Gastroesophageal sphincter (tissue), 4 donors: ENCODE measurements around the gene CCDC188. TPM values are rescaled to one million over a fixed set of nuclear protein-coding genes. Genes with fewer than 3 reads are reported as not detected.

Experiments used
- ATAC-seq: fragments of 150-250 bp; one replicate; pipeline ENCODE4 v1.9.1; 2016; ENCODE audit warnings: mild to moderate bottlenecking, moderate library complexity
- H3K27ac ChIP-seq, 4 donors: fragments of 200-600 bp; sonication (generic) in 3 of 4; 1 replicate in 3 of 4; 2 replicates in 1 of 4; pipeline ENCODE4 v1.5.1; 2016 to 2019
- H3K27me3 ChIP-seq: fragments of 200-600 bp; sonication (generic); one replicate; pipeline ENCODE4 v1.5.1; 2019
- H3K36me3 ChIP-seq, 2 donors: fragments of 200-600 bp; sonication (generic); one replicate each; pipeline ENCODE4 v1.5.1; 2019; ENCODE audit warnings: control low read depth in 1 of 2
- H3K4me1 ChIP-seq, 3 donors: fragments of 200-600 bp; sonication (generic); 1 replicate in 2 of 3; 2 replicates in 1 of 3; pipeline ENCODE4 v1.5.1; 2016 to 2019; ENCODE audit warnings: control low read depth in 2 of 3
- H3K4me3 ChIP-seq, 2 donors: fragments of 200-600 bp; sonication (generic); one replicate each; pipeline ENCODE4 v1.5.1; 2019; ENCODE audit warnings: mild to moderate bottlenecking in 1 of 2, moderate library complexity in 1 of 2
- H3K9me3 ChIP-seq, 3 donors: fragments of 200-600 bp; sonication (generic); one replicate each; pipeline ENCODE4 v1.5.1; 2017 to 2019; ENCODE audit warnings: control low read depth in 2 of 3
- EP300 ChIP-seq: sonication (generic); formaldehyde crosslinking; IDR thresholded peaks from one replicate; pipeline ENCODE4 v1.6.1; 2017; ENCODE audit warnings: antibody characterized with exemption, mild to moderate bottlenecking
- POLR2A ChIP-seq, 2 donors: fragments of 450-650 bp; IDR thresholded peaks; one replicate each; pipeline ENCODE4 v1.6.1; 2017; ENCODE audit warnings: antibody characterized with exemption in 2 of 2, mild to moderate bottlenecking in 2 of 2, moderate library complexity in 1 of 2
- POLR2AphosphoS5 ChIP-seq: sonication (generic); formaldehyde crosslinking; IDR thresholded peaks from one replicate; pipeline ENCODE4 v1.6.1; 2017; ENCODE audit warnings: antibody characterized with exemption
- WGBS, 2 donors: methylation state at CpG; one replicate each; pipeline ENCODE4 v1.1.5; 2018; ENCODE audit warnings: low coverage in 1 of 2; 5-methylcytosine and 5-hydroxymethylcytosine counted together
- total RNA-seq, 4 donors: library from RNA; depleted of rRNA; stranded (reverse); fragments of >200 nt; gene quantifications; one replicate each; pipeline ENCODE4 v1.1.0, GENCODE V29; 2016
- TF ChIP-seq, protein P1 (sequence below), 4 experiments: fragments of 200-600 bp in 2 of 4; fragments of 450-650 bp in 2 of 4; sonication (generic) in 1 of 4; IDR thresholded peaks; one replicate each; pipeline ENCODE4 v1.5.1; 2017 to 2019; ENCODE audit warnings: antibody characterized with exemption in 4 of 4, mild to moderate bottlenecking in 2 of 4, moderate library complexity in 2 of 4

Gene CCDC188
- total RNA-seq, 4 donors from 2014 or later: not detected

DNA sequence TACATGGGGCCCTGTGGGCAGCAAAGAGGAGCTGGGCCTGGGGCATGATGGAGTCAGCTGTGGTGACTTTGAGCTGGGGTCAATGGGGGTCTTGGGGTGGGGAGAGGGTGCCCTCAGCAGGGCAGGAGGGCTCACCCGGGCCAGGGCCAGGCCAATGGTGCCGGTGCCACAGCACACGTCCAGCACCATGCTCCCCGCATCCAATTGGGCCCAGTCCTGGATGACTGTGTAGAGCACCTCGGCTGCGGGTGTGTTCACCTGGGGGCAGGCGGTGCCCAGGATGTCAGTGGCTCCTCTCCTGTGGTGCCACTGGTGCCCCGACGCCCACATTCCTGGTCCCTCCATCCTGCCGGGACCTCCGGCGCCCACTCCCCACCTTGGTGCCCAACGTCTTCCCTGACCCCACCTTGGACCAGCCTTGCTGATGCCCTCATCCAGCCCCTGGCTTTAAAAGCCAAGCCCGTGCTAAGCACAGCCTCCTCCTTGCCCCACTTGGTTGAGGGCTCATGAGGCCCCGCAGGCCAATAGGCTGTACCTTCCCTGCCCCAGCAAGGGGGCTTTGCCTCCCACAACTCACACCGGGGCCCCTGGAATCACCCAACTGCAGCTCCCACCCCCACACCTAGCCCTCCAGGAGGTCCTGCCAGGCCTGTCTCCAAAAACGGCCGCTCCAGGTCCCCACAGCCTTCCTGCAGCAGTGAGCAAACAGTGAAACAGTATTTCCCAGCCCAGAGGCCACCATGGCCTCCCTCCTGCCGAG, 37.1 kb downstream of the CCDC188 start:
- Histone ChIP-seq H3K9me3 (no peaks in the 10 kb centered on the region), H3K27me3 (no peaks in the 10 kb centered on the region), H3K36me3 (peaks cover 0 to 75% of the 10 kb centered on the region in 2 donors), H3K4me3 (no peak overlapping the region), H3K27ac (peak overlapping the region in 2 of 4 donors; percentile 11 to 14), H3K4me1 (peaks cover 0 to 38% (median 19%) of the 10 kb centered on the region in 3 donors)
- ATAC-seq: no peak
- TF ChIP-seq EP300 (no peak), POLR2AphosphoS5 (no peak), POLR2A (IDR thresholded peaks at IDR 0.05) (no peak)
- TF ChIP-seq, protein P1, sequence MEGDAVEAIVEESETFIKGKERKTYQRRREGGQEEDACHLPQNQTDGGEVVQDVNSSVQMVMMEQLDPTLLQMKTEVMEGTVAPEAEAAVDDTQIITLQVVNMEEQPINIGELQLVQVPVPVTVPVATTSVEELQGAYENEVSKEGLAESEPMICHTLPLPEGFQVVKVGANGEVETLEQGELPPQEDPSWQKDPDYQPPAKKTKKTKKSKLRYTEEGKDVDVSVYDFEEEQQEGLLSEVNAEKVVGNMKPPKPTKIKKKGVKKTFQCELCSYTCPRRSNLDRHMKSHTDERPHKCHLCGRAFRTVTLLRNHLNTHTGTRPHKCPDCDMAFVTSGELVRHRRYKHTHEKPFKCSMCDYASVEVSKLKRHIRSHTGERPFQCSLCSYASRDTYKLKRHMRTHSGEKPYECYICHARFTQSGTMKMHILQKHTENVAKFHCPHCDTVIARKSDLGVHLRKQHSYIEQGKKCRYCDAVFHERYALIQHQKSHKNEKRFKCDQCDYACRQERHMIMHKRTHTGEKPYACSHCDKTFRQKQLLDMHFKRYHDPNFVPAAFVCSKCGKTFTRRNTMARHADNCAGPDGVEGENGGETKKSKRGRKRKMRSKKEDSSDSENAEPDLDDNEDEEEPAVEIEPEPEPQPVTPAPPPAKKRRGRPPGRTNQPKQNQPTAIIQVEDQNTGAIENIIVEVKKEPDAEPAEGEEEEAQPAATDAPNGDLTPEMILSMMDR (IDR thresholded peaks at IDR 0.05): no peak
- 60 to 93% methylated on average over 1 to 6 of the region's 19 CpGs for WGBS, 2 donors

DNA sequence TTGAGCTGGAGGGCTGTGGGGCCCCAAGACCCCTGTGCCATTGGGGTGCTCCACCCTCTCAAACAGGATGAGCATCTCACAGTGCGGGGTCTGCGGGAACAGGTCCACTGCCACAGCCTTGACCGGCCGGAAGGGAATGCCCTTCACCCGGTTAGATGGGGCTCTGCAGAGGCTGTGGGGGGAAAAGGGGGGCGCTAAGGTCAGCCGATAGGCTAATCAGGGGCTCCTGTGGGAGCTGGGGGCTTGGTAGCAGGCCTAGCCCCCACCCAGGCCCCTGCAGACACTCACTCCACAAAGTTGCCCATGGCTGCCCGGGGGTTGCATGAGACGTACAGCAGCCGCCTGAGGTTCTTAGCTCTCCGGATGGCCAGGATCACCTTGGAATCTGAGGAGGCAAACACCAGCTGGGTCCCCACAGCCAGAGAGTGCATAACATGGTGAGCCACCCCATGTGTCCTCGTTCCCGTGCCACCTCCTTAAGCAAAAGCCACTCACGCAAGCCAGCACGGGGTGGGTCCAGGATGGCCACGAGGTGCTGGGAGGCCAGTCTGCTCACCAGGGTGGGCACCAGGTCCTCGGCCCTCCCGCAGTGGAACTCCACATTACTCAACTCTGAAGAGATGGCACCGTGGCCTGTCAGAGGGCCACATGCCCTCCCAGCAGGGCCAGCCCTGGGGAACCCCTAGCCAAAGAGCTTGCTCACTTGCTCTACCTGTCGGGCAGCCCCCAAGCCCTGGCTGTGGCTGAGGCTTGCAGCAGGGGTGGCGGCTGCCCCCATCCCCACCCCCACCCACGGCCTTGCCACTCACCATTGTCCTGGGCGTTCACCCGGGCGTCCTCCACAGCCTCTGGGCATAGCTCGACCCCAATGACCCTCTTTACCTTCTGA, 38.0 kb downstream of the CCDC188 start:
- H3K36me3 ChIP-seq: peaks cover 0 to 83% of the 10 kb centered on the region in 2 donors
- peak overlapping the region in 2 of 4 donors; percentile 11 to 14 for H3K27ac ChIP-seq
- H3K4me1 ChIP-seq: peaks cover 0 to 29% (median 12%) of the 10 kb centered on the region in 3 donors
- no peak overlapping the region for H3K4me3 ChIP-seq
- no peak for ATAC-seq
- H3K27me3 ChIP-seq: no peaks in the 10 kb centered on the region
- H3K9me3 ChIP-seq: no peaks in the 10 kb centered on the region
- TF ChIP-seq POLR2AphosphoS5 (no peak), POLR2A (IDR thresholded peaks at IDR 0.05) (no peak), EP300 (no peak)
- TF ChIP-seq, protein P1 (IDR thresholded peaks at IDR 0.05): no peak
- WGBS, 2 donors: 80% methylated on average over 1 of the region's 26 CpGs; no CpG with 5 or more reads in 1 of the 2 donors

DNA sequence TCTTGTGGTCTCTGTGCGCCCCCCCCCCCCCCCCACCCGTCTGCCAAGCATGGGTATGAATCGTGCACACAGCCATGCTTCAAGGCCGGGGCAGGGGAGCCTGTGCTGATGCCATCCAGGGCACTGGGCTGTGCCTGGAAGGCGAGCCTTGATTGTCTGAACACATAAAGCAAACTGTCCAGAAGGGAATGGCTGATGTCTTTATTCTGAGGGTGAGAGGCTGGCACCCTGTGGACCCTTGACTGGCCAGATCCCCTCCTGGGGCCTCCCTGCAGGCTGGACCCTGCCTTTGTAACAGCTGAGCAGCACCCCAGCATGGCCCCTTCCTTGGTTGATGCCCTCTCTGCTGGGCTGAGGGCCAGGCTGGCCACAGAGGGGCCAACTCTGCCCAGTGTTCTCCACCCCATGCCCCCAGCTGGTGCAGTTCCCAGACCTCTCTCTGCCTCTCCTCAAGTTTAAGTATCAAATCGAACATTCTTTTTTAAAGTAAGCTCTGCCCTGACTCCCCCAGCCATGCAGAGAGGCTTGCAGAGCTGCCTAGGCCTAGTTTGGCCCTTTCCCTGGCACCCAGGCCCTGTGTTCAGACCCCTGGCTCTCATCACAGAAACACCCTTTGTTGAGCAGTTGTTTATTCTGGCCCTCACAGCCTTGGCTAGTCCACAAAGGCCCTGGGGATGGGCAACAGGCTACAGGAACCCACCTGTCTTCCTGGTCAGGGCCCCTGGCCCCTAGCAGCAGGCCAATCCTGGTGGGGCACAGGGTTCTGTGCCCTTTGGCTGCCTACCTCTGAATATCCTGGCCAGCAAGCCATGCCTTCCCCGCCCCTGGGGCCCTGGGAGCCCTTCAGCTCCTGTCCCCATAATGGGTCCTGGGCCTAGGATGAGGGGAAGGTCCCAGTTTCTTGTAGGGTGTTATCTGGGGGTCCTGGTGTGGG, 38.9 kb downstream of the CCDC188 start:
- Histone ChIP-seq H3K4me1 (peaks cover 0 to 26% (median 12%) of the 10 kb centered on the region in 3 donors), H3K36me3 (peaks cover 0 to 92% of the 10 kb centered on the region in 2 donors), H3K4me3 (no peak overlapping the region), H3K9me3 (no peaks in the 10 kb centered on the region), H3K27ac (peak overlapping the region in 2 of 4 donors; percentile 1 to 14), H3K27me3 (no peaks in the 10 kb centered on the region)
- 11 to 20% methylated on average over 1 of the region's 7 CpGs for WGBS, 2 donors
- TF ChIP-seq POLR2AphosphoS5: no peak
- no peak for TF ChIP-seq EP300
- TF ChIP-seq, protein P1 (IDR thresholded peaks at IDR 0.05): no peak
- no peak for ATAC-seq

DNA sequence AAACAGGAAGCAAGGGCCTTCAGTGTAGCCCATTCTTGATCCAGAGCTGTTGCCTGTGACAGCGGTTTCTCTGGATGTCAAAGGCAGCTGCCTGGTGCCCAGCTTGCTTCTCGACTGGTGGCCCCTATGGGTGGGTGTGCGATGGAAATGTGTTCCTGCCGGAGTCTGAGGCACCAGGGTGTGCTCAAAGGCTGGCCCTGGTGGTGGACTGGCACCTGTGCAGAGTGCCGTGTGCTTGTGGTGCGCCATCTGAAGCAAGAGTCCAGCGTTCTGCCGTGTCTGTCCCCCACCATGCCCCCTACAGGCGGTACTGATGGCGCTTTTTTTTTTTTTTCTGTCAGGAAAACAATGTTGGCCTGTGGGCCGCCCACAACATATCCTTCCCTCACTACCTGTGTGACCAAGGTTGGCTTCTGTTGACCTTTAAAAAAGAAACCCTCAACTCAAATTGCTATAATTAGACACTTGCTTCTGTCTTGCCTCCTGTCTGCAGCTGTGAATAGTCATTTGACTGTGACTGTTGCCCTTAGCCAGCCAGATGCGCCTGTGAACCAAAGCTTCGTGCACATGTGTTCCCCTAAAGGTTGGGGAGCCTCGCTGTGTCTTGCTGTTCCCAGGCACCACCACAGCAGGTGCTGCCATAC, 39.7 kb downstream of the CCDC188 start:
- peaks cover 0 to 100% of the 10 kb centered on the region in 2 donors for H3K36me3 ChIP-seq
- H3K27ac ChIP-seq: no peak overlapping the region
- H3K27me3 ChIP-seq: no peaks in the 10 kb centered on the region
- peaks cover 0 to 19% (median 8%) of the 10 kb centered on the region in 3 donors for H3K4me1 ChIP-seq
- no peak overlapping the region for H3K4me3 ChIP-seq
- TF ChIP-seq EP300 (no peak), POLR2A (IDR thresholded peaks at IDR 0.05) (no peak), POLR2AphosphoS5 (no peak)
- TF ChIP-seq, protein P1 (IDR thresholded peaks at IDR 0.05): no peak
- 39 to 60% methylated on average over 6 to 9 of the region's 14 CpGs for WGBS, 2 donors
- no peak for ATAC-seq
- no peaks in the 10 kb centered on the region for H3K9me3 ChIP-seq
